HG02840 (cell line): ENCODE data around the gene NT5C2.

Experiments used
- ATAC-seq: cut with Tn5 transposase; IDR thresholded peaks from one replicate; pipeline ENCODE4 v1.9.1; 2021; ENCODE audit warnings: mild to moderate bottlenecking, moderate library complexity, moderate number of reproducible peaks; ENCODE audit not compliant: unreplicated experiment, low FRiP score

The NT5C2 gene

DNA sequence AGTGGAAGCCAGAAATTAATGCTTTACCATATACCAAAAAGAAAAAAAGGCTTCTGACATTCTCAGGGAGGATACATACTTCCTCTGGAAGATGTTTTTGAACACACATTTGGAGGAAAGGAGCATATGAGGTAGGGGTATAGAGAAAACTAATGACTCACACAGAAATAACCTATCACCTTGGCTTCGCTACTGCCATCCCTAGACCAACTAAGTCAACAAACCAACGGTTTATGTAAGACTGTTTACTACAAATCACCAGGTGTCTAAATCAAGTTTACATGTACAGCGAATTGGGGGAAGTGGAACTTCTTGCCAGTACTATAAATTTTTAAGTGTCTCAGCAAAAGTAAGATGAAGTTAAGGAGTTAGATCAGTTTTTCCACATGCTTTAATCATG is 96.9 kb downstream of the NT5C2 start:
- ATAC-seq = no peak

DNA sequence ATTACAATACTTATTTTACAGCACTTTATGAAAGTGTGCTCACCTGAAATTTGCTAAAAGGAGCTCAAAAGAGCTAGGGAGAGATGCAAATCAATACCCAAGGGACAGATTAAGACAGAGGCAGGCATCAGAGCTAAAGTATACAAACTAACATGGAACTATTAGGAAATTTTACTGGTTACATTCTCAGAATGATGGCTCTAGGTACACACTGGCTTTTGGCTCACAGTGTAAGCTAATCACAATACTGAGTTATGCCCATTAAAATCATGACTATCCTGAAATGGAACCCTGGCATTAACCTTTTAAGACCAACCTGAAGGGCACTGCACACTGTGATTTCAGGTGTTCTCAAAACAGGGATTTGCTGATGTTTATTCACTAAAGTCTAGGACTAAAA is 98.1 kb downstream of the NT5C2 start:
- ATAC-seq = no peak

DNA sequence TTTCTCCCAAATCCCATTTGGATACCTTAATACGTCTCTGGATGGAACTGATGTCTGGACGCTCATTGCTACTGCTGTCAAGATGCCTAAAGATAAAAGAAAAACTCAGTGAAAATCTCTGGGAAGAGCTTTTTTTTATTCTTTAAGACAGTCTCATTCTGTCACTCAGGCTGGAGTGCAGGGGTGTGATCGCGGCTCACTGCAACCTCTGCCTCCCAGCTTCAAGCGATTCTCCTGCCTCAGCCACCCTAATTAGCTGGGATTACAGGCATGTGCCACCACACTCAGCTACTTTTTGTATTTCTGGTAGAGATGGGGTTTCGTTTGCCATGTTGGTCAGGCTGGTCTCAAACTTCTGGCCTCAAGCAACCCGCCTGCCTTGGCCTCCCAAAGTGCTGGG is 102.2 kb downstream of the NT5C2 start:
- no peak for ATAC-seq

DNA sequence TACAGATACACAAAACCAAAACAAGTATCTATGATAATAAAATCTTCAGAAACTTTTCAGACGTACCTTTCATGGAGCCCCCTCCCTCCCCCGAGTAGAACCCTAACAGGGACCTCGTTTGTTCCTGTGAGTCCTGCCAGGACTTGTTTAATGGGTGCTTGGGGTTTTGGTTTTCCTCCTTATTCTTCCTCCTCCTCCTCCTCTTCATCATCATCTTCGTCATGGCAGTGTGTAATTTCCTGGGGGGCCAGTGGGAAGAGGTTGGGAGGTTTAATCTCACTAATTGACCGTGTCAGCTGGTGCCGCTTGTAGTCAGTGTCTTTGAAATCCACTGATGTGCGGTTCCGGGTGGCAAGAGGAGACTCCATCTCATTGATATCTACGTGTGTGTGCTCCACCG is 103.6 kb downstream of the NT5C2 start:
- ATAC-seq = no peak

DNA sequence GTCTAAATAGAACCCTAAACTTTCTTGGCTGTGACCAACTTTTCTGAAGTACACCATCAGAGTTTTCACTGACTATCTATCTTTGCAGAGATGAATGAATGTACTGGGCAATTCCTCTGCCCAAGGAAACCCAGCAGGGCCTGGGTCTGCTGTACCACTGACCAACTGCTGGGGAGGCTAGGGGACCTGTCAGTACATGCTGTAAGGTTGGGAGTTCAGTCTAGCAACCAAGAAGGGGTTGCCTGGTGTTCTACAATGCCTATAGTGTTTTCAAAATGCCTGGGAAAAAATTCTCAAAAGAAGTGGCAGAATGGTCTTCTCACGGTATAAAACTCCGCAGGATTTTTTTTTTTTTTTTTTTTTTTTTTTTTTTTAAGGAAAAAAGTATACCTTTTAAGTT is 106.3 kb downstream of the NT5C2 start:
- ATAC-seq = no peak

DNA sequence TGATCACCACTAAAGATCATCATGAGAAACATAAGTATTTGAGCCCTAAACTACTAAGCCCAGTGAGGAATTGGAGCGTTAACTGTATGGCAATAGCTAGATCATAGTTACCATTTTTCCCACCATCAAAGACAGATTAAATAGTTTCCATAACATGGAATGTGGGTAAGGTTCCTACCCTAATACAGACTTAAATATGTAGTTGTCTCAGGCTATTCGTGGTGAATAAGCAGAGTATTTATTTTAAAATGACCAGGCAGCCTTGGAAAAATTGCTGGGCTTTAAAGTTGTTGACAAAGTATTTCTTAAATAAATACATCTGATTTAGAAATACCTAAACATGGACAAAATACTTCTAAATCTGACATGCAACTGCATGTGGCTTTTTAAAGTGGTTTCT is 106.8 kb downstream of the NT5C2 start:
- no peak for ATAC-seq

DNA sequence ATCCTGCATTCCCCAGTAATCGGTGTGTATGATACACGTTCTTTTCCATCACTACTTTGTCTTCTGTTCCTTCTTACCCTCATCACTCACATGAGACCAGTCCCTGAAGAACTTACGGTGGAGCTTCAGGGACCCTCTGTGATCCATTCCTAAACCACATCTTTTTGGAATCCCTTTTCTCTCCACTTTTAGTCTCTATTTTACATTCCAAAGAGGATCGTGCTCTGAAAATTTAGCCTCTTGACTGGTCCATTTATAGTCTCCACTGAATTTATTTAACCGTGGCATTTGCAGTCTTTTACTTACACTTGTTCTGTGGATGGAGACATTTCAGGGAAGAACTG is 109.1 kb downstream of the NT5C2 start:
- ATAC-seq = no peak

DNA sequence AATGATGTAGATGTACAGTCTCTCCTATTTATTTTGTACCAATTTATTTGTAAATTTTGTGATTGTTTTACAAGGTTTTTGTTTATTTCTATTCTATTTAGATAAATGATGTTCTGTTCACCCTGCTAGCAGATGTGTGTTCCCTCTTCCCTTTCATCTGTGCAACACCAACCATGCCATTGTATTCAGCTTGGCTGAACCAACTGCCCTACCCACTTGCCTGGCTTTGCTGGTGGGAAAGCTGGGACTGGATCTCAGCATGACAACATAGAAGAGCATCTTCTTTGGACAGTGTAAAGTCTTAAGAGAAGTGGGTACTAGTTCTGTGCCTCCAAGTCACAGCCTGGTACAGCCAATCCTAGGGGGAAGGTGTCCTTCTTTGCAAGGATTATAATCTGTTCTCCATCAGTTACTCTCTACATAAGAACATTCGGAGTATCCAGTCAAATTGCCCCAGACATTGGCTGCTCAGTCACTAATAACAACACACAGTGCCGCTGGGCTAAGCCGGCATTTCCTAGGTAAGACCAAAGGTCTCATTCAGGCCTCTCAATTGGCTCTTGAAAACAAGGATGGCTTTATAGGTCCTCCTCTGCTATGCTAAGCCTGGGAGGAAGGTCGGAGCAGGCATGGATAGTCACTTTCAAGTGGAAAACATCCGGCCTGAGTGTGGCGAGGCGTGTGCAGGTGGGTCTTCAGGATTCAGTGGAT is 109.7 kb downstream of the NT5C2 start:
- no peak for ATAC-seq

DNA sequence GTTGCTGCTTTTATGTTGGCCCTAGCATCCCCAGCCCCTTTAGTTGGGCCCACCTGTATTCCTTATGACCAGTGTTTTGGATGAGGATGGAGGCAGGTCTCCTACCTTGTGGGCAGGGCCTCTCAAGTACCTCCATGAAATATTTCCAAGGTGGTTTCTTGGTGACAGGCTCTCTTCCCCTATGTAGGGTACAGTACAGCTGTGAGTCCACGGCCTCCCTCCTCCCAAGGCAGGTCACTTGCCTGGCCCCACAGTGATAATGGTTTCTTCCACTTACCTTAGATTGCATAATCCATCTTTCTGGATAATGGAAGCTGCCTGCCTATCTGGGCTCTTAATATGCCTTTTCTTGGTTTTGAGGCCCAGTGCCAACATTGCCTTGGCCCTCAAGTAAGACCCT is 110.4 kb downstream of the NT5C2 start:
- no peak for ATAC-seq

DNA sequence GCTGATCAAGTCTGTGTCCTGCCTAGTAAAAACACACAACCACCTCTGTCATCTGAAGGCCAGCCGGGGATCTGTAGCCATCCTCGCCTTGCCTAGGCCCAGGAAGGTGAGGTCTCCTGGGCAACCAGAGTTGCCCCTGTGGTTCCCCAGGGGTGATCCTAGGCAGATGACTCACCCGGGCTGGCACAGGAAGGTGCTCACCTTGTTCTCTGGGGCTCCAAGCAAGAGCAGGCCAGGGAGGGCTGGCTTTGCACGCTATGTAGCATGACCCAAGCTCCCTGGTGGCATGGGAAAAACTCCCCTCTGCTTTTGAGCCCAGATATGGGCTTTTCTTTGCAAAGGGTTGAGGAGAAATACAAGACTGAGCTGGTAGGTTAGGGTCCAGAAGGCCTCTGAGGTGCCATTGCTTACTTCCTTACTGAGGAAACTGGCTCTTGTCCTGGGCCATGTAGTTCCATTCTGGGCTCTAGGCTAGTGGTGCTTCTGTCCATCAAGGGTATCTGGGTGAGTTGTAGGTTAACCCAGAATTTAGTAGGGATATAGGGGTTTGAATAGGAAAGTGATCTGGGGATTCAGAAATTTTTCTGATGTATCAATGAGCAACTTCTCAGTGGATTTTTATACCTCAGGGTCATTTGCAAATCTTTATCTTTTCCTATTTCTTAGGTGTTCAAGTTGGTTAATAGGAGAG is 112.0 kb downstream of the NT5C2 start:
- ATAC-seq = no peak

DNA sequence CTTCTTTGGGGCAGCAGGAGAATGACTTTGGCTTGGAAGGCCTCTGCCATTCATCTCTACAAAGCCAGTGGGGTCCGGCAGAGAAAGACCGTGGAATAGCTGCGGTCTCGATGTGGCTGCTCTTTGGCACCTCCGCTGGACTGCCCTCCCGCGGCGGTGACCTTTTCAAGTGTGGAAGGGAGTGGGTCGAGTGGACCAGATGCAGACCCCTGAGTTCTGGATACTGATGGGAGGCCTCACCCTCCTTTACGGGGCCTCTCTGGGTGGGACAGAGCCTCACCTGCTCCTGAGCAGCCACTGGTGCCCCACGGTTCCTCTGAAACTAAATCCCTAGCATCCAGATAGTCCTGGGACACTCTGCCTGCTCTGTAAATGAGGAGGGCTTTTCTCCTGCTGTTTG is 113.1 kb downstream of the NT5C2 start:
- ATAC-seq = no peak

DNA sequence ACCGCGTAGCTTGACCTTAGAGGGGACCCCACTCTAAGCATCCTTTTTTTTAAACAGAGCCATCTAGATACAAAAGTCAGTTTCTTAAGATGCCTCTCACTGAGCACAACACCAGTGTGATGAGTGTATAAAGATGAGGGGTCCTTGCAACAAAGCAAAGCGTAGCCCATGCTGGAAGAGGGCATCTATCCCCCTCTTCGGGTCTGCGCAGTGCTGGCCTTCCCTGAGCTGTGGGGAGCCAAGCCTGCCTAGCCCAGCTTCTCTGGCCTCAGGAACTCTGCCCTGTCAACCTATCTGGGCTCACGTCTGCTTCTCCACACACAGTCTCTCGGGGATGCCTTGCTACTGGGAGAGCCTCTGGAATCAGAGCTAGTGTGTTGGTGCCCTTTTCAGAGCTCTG is 114.0 kb downstream of the NT5C2 start:
- no peak for ATAC-seq

DNA sequence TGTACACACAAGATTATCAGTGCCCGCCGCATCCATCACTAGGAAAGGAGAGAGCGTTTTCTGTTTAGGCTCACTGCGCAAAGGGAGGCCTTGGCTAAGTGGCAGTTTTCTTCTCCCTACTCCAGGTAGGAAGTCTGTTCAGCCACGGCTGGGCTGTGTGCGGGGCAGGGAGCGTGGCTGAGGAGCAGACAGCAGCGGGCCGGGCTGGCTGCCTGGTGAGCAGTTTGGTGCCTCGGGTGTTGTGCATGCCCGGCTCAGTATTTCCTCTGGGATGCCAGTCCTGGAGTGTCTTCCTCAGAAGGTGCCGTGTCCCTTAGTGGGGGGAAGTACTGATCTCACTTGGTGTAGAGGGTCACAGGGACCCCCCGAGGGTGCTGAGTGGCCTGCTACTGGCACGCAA is 114.4 kb downstream of the NT5C2 start:
- no peak for ATAC-seq

DNA sequence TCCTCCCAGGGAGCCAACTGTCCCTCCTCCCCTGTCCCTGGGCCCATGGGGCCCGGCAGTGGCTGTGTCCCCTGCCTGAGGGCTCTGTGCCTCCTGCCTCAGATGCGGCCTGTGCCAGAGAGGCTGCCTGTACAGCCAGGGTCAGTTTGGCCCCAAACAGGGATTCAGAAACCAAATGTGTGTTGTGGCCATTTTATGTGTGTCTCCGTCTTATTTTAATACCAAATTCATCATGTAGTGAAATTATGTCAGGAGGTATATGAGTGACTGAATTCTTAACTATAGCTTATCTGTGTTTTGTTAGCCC is 114.8 kb downstream of the NT5C2 start:
- no peak for ATAC-seq

DNA sequence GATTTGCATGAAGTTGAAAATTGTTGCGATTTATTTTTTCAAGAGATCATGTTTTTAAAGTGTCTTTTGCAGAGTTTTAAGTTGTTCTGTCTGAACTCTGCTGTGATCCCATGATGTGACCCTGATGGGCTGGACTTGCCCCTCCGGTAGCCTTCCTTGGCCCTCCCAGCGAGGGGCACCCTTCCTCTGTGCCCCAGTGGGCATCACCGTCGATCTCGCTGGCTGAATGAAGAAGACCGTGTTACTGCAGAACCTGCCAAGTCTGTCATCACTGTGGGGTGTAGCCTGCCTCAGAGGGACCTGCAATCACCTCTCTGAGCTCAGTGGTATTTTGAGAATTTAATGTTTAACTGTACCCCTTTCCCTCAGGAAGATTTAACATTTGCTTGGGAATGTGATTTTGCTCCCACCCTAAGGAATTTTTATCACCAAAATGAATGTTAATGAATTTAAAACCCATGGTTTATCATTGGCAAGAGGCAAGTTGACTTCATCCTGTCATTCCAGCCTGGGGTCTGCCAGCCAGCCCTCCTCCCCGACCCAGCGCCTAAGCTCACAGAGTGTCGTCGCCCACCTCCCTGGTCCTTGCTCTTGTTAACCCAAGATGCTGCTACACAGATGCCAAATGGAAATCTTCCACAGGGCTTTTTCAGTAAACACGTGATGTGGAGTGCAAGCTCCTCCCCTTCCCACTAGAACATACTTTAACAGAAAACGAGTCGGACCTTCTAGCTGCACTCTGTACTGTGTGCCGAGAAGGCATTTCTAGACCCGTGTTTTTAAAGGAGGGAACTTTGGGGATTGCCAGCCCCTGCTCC is 115.4 kb downstream of the NT5C2 start:
- ATAC-seq = no peak

DNA sequence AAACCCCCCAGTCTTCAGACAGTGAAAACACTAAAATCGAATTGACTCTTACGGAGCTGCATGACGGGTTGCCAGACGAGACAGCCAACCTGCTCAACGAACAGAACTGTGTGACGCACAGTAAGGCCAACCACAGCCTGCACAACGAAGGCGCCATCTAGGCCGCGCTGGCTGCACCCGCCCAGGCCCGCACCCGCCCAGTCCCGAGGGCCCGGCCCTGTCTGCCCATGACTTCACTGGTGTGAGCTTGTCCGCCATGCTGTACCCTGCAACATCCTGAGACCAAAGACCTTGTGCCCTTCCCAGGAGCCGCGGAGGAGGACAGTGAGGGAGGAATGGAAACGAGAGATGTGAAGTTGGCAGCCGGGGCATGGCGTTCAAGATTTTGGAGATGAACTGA is 116.1 kb downstream of the NT5C2 start:
- no peak for ATAC-seq

DNA sequence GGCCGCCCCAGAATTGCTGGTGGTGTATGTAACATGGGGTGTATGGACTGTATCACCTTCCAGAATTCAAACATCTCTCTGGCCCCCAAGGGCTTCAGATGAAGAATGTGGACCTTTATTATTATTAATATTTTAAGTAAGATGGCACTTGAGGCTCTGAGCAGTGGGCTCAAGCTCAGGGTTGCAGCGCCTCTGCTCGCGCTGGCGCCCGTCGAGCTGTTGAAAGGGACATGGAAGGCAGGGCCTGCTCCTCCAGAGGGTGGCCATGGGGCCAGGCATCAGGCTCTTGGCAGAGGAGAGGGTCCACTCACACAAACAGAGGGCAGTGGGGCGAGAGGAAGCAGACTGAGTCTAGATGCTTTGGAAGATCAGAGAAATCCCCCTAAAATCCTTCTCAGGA is 120.2 kb downstream of the NT5C2 start:
- no peak for ATAC-seq

DNA sequence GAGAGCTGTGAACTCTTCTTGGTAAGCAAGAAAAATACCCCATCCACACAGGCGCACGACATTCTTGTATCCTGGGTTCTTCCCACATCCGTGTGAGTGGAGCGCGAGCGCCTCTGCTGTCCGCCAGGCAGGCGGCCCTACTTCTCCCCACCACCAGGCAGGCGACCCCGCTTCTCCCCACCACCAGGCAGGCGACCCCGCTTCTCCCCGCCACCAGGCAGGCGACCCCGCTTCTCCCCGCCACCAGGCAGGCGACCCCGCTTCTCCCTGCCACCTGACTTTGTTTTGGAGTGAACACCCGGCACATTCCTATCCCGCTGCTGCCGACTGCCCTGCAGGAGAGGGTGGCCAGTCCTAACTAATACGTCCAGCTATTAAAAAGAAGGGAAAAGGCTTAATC is 120.8 kb downstream of the NT5C2 start:
- no peak for ATAC-seq

DNA sequence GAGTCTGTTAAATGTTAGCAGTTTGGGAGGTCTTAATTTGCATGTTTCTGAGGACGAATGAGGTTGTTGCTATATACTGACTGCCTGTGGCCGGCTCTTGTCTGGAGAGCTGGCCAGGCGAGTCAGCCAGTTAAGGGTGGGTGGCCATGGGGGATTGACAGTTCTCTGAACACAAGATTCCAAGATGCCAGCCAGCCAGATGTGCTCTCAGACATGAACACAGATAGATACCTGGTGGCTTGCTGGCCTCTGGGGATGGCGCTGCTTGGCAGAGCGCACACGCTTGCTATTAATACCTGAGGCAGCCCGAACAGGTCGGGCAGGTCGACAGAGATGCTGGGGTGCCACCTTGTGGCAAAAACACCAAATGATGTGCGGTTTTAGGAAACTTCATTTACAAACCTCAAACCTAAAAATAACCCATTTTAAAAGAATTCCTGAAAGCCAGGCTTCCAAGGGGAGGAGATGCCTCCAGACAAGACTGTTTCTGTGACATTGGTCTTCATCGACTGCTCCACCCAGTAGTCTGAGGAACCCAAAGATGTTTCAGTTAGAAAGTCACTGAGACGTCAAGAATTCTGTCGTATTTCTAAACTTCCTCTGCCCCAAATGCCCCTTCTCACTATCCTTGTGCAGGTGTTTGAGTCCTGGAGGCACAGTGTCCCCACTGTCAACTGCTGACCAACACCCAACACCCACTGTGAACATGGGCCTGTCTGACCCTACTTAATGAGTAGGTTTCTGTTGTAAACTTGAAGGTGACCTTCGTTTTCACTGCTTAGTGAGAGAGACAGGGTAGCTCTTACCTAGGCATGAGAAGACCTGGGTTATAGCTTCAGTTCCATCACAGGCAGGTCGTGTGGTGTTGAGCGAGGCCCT is 123.4 kb downstream of the NT5C2 start:
- no peak for ATAC-seq

DNA sequence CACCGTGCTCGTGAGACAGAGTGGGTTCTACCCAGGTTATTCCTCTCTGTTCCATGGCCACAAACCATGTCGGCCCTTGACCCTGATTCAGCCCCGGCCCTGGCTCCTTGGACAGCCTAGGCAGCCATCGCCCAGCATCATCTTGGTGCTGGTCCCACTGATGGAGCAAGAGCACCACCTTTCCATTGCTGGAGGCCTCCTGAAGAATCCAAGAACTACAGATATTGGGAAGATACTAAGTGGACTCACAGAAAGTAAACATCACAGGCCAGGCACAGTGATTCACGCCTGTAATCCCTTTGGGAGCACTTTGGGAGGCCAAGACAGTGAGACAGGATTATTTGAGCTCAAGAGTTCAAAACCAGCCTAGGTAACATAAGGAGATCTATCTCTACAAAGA is 125.1 kb downstream of the NT5C2 start:
- ATAC-seq = no peak

DNA sequence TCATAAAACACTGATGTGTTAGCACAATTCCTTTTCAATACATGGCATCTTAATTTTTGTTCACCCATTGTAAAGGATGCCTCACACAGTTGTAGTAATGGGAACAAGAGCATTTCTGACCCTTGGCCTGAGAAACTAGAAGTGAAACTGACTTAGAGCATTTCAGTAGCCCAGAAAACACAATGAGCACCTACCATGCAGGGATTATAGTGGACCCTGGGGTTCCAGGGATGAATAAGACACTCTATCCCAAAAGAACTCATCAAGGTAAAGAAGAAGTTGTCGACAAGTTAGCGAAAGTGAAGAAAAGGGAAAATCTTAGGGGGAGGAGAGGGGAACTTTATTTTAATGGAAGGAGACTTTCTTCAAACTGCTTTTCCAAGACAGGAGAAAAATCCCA is 125.6 kb downstream of the NT5C2 start:
- ATAC-seq = no peak
